Endothelial cell (in vitro differentiated cells): ENCODE results near the gene FLT1. TPM values are rescaled to one million over a fixed set of nuclear protein-coding genes. Genes with fewer than 3 reads are reported as not detected.

ENCODE experiments used
- DNase-seq: peaks from one replicate; pipeline ENCODE4 v3.0.0; 2021; ENCODE audit warnings: low spot score
- H3K27ac Mint-ChIP-seq: one replicate; pipeline ENCODE4 v1.8.0; 2021; ENCODE audit warnings: mixed read lengths, inconsistent platforms; ENCODE audit not compliant: unreplicated experiment
- H3K27me3 Mint-ChIP-seq: one replicate; pipeline ENCODE4 v1.8.0; 2021; ENCODE audit warnings: mild to moderate bottlenecking, moderate library complexity, mixed read lengths, inconsistent platforms; ENCODE audit not compliant: unreplicated experiment
- H3K36me3 Mint-ChIP-seq: one replicate; pipeline ENCODE4 v1.8.0; 2021; ENCODE audit warnings: mild to moderate bottlenecking, low read depth, mixed read lengths, inconsistent platforms; ENCODE audit not compliant: unreplicated experiment
- H3K4me1 Mint-ChIP-seq: one replicate; pipeline ENCODE4 v1.8.0; 2021; ENCODE audit warnings: mild to moderate bottlenecking, mixed read lengths, inconsistent platforms; ENCODE audit not compliant: unreplicated experiment
- H3K4me3 Mint-ChIP-seq: one replicate; pipeline ENCODE4 v1.8.0; 2021; ENCODE audit warnings: mild to moderate bottlenecking, mixed read lengths, inconsistent platforms; ENCODE audit not compliant: unreplicated experiment
- H3K9me3 Mint-ChIP-seq: one replicate; pipeline ENCODE4 v1.8.0; 2021; ENCODE audit warnings: mixed read lengths, inconsistent platforms; ENCODE audit not compliant: unreplicated experiment
- total RNA-seq: library from RNA; stranded (reverse); fragmentation: NEBNext Ultra II Directional; extraction: Animal tissue kit (Norgen Biotek cat#: 25700); gene quantifications from one replicate; pipeline ENCODE4 v1.2.1, GENCODE V29; 2021; ENCODE audit not compliant: unreplicated experiment
- TF ChIP-seq, protein P1 (sequence below): fragments of 200-600 bp; sonication (generic); IDR thresholded peaks from one replicate; pipeline ENCODE4 v1.5.0; 2021; ENCODE audit warnings: antibody characterized with exemption; ENCODE audit not compliant: unreplicated experiment

Gene FLT1
- total RNA-seq, 1 donor from 2014 or later, result 759 TPM

DNA sequence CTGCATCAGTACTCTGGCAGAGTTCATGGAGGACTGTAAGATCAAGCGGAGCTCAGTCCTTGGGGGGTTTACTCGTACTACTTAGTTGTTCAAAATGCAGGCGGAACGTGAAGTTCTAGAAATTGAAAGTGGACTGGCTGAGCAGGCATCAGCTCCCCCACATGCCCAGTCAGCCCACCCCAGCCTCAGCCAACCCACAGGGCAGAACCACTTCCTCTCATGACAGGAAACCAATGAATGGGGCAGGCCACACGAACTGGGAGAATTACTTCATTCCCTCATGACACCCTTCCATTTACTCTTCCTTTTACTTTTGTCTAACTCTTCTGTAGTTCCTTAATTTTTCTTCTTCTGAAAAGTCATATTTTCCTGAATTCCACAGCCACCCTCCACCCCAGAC, 71.9 kb downstream of the FLT1 start:
- Mint-ChIP-seq H3K36me3 (peaks cover 81% of the 10 kb centered on the region), H3K27me3 (peaks cover 11% of the 10 kb centered on the region), H3K4me1 (peaks cover 93% of the 10 kb centered on the region), H3K27ac (peak overlapping the region; percentile 90), H3K9me3 (no peaks in the 10 kb centered on the region), H3K4me3 (peak overlapping the region; percentile 72)
- no peak for DNase-seq
- TF ChIP-seq, protein P1, sequence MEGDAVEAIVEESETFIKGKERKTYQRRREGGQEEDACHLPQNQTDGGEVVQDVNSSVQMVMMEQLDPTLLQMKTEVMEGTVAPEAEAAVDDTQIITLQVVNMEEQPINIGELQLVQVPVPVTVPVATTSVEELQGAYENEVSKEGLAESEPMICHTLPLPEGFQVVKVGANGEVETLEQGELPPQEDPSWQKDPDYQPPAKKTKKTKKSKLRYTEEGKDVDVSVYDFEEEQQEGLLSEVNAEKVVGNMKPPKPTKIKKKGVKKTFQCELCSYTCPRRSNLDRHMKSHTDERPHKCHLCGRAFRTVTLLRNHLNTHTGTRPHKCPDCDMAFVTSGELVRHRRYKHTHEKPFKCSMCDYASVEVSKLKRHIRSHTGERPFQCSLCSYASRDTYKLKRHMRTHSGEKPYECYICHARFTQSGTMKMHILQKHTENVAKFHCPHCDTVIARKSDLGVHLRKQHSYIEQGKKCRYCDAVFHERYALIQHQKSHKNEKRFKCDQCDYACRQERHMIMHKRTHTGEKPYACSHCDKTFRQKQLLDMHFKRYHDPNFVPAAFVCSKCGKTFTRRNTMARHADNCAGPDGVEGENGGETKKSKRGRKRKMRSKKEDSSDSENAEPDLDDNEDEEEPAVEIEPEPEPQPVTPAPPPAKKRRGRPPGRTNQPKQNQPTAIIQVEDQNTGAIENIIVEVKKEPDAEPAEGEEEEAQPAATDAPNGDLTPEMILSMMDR, result no peak

GRCh38 chr13:28421676-28422410, 73.1 kb downstream of the FLT1 start:
- Mint-ChIP-seq H3K4me1 (peaks cover 89% of the 10 kb centered on the region), H3K4me3 (peak overlapping the region; percentile 43), H3K27ac (peak overlapping the region; percentile 33), H3K9me3 (no peaks in the 10 kb centered on the region), H3K27me3 (peaks cover 14% of the 10 kb centered on the region), H3K36me3 (peaks cover 80% of the 10 kb centered on the region)
- DNase-seq, result no peak
- TF ChIP-seq, protein P1, result no peak

DNA sequence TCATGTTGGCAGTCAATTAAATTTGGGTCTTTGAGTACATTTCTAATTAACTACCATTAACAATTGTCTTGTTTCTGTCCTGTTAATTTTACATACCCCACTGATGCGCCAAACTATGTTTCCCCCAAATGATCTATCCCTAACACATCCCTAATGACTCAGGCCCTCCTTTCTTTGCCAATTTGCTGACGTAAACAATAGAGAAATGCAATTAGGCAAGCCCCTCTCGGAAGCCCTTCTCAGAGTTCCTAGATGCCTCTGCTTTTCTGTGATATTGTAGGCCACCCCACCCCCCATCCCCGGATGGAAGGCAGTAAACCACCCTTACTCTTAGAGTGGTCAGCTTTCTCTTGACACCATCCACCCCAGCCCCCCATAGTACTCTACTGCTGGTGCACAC, 74.2 kb downstream of the FLT1 start:
- peak overlapping the region; percentile 65 for H3K4me3 Mint-ChIP-seq
- peaks cover 81% of the 10 kb centered on the region for H3K4me1 Mint-ChIP-seq
- peak overlapping the region; percentile 76 for H3K27ac Mint-ChIP-seq
- peaks cover 81% of the 10 kb centered on the region for H3K36me3 Mint-ChIP-seq
- DNase-seq, result no peak
- no peaks in the 10 kb centered on the region for H3K9me3 Mint-ChIP-seq
- H3K27me3 Mint-ChIP-seq, result peaks cover 11% of the 10 kb centered on the region
- TF ChIP-seq, protein P1, result no peak

GRCh38 chr13:28415994-28416421, 78.9 kb downstream of the FLT1 start:
- Mint-ChIP-seq H3K9me3 (no peaks in the 10 kb centered on the region), H3K4me1 (peaks cover 77% of the 10 kb centered on the region), H3K4me3 (no peak overlapping the region), H3K27ac (peak overlapping the region; percentile 78), H3K27me3 (peaks cover 26% of the 10 kb centered on the region), H3K36me3 (peaks cover 76% of the 10 kb centered on the region)
- TF ChIP-seq, protein P1, result no peak
- no peak for DNase-seq

DNA sequence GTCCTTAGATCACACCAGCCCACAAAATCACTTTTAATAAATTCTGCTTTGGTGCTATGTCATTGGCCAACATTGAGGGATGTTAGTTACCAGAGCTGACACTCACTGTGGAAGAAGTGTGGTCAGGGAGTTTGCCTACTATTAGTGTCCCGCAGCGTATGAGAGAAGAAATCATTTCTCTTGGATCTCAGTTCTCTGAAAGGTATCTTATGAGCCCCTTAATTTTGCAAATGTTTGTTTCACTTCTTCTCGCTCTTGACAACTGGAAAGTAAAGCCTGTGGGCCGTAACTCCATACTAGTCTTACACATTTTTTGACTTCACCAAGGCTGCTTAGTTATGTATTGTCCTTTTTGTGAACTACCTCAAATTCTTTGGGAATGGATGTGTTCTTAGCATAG, 80.9 kb downstream of the FLT1 start:
- H3K27me3 Mint-ChIP-seq, result peaks cover 31% of the 10 kb centered on the region
- peak overlapping the region; percentile 86 for H3K27ac Mint-ChIP-seq
- TF ChIP-seq, protein P1, result no peak
- DNase-seq, result no peak
- H3K9me3 Mint-ChIP-seq, result no peaks in the 10 kb centered on the region
- H3K4me3 Mint-ChIP-seq, result peak overlapping the region; percentile 69
- peaks cover 78% of the 10 kb centered on the region for H3K4me1 Mint-ChIP-seq
- H3K36me3 Mint-ChIP-seq, result peaks cover 69% of the 10 kb centered on the region
